SK-N-SH (cell line): ENCODE measurements around the gene VWA5B1. TPM values are rescaled to one million over a fixed set of nuclear protein-coding genes. Genes with fewer than 3 reads are reported as not detected.

Experiments used
- CTCF ChIA-PET: fragments of 300-600, 350-600 bp; formaldehyde crosslinking; extraction: SDS; loops from one replicate; lab custom pipeline; 2021; lab: Yijun Ruan, JAX
- POLR2A ChIA-PET: fragments of 350-600 bp; sonication (Branson Sonifier 250); formaldehyde crosslinking; extraction: SDS; loops from one replicate; lab custom pipeline; 2020; ENCODE audit warnings: antibody characterized with exemption, inconsistent platforms; lab: Yijun Ruan, JAX
- DNase-seq: peaks from one replicate; pipeline ENCODE4 v3.0.0; 2012
- H2AFZ ChIP-seq: fragments of 200-600 bp; sonication (generic); 2 replicates; pipeline ENCODE4 v1.8.1; 2016; ENCODE audit warnings: antibody characterized with exemption, mild to moderate bottlenecking, low read depth
- H3F3A ChIP-seq: fragments of 200-600 bp; sonication (generic); replicated peaks from 2 replicates; pipeline ENCODE3; 2016; ENCODE audit warnings: antibody characterized with exemption, mild to moderate bottlenecking; ENCODE audit not compliant: insufficient read depth
- H3K27ac ChIP-seq, 2 experiments: fragments of 200-500 bp in 1 of 2; fragments of 200-600 bp in 1 of 2; sonication (Bioruptor generic) in 1 of 2; sonication (generic), shearing (Covaris generic) in 1 of 2; 2 replicates each; pipeline versions ENCODE4 v1.5.1 to v1.6.1; 2014 to 2016; ENCODE audit warnings: low read depth in 2 of 2, inconsistent platforms in 1 of 2, low read length in 1 of 2, mild to moderate bottlenecking in 1 of 2, mixed read lengths in 1 of 2
- H3K27me3 ChIP-seq: fragments of 200-600 bp; sonication (generic), shearing (Covaris generic); 2 replicates; pipeline ENCODE4 v1.6.1; 2016; ENCODE audit warnings: mixed run types; ENCODE audit not compliant: insufficient read depth
- H3K36me3 ChIP-seq, 2 experiments: fragments of 200-500 bp in 1 of 2; fragments of 200-600 bp in 1 of 2; sonication (Bioruptor generic) in 1 of 2; sonication (generic) in 1 of 2; replicated peaks in 1 of 2; 2 replicates each; pipeline versions ENCODE3 to v1.5.1; 2014 to 2016; ENCODE audit warnings: low read length in 1 of 2, mild to moderate bottlenecking in 1 of 2; ENCODE audit not compliant: insufficient read depth in 2 of 2, control insufficient read depth in 1 of 2
- H3K4me1 ChIP-seq, 2 experiments: fragments of 200-500 bp in 1 of 2; fragments of 200-600 bp in 1 of 2; sonication (Bioruptor generic) in 1 of 2; sonication (generic), shearing (Covaris generic) in 1 of 2; 2 replicates each; pipeline versions ENCODE4 v1.5.1 to v1.6.1; 2014 to 2016; ENCODE audit warnings: low read depth in 1 of 2, low read length in 1 of 2, mixed run types in 1 of 2; ENCODE audit not compliant: insufficient read depth in 2 of 2, control insufficient read depth in 1 of 2
- H3K4me2 ChIP-seq: fragments of 200-600 bp; sonication (generic), shearing (Covaris generic); 2 replicates; pipeline ENCODE4 v1.6.1; 2017; ENCODE audit warnings: mixed run types
- H3K4me3 ChIP-seq, 2 experiments: fragments of 200-500 bp in 1 of 2; fragments of 200-600 bp in 1 of 2; sonication (Bioruptor generic) in 1 of 2; sonication (generic), shearing (Covaris generic) in 1 of 2; 2 replicates each; pipeline versions ENCODE4 v1.5.1 to v1.8.1; 2014 to 2016; ENCODE audit warnings: low read depth in 2 of 2, inconsistent platforms in 1 of 2, low read length in 1 of 2, mild to moderate bottlenecking in 1 of 2, mixed read lengths in 1 of 2, moderate library complexity in 1 of 2
- H3K79me2 ChIP-seq: fragments of 200-600 bp; sonication (generic); 2 replicates; pipeline ENCODE4 v1.8.1; 2017; ENCODE audit warnings: mild to moderate bottlenecking; ENCODE audit not compliant: insufficient read depth
- H3K9ac ChIP-seq: fragments of 200-600 bp; sonication (generic); 2 replicates; pipeline ENCODE4 v1.6.1; 2017; ENCODE audit warnings: mixed run types
- H3K9me2 ChIP-seq: fragments of 200-600 bp; sonication (generic); 2 replicates; pipeline ENCODE4 v1.6.1; 2017; ENCODE audit warnings: mixed run types
- H3K9me3 ChIP-seq: fragments of 200-600 bp; sonication (generic); 2 replicates; pipeline ENCODE4 v1.6.1; 2017; ENCODE audit warnings: mixed run types, mild to moderate bottlenecking, moderate library complexity
- H4K20me1 ChIP-seq: fragments of 200-600 bp; sonication (generic); 2 replicates; pipeline ENCODE4 v1.6.1; 2017; ENCODE audit warnings: mild to moderate bottlenecking, mixed run types; ENCODE audit not compliant: insufficient read depth
- CTCF ChIP-seq: fragments of 200-600 bp; sonication (generic); IDR thresholded peaks from 2 replicates; pipeline ENCODE4 v1.6.1; 2017; ENCODE audit warnings: antibody characterized with exemption, mild to moderate bottlenecking, moderate library complexity
- FOXM1 ChIP-seq: IDR thresholded peaks from 2 replicates; pipeline ENCODE4 v1.4.0; 2012; ENCODE audit warnings: low read depth, mild to moderate bottlenecking
- MAX ChIP-seq: IDR thresholded peaks from 2 replicates; pipeline ENCODE4 v1.4.0; 2012; ENCODE audit warnings: low read depth
- MXI1 ChIP-seq: IDR thresholded peaks from 2 replicates; pipeline ENCODE4 v1.6.1; 2012; ENCODE audit warnings: mild to moderate bottlenecking, low read depth, low read length, improper control_type of control experiment
- RAD21 ChIP-seq: IDR thresholded peaks from 2 replicates; pipeline ENCODE4 v1.6.1; 2012; ENCODE audit warnings: mild to moderate bottlenecking, low read length
- REST ChIP-seq: IDR thresholded peaks from 2 replicates; pipeline ENCODE4 v1.6.1; 2012; ENCODE audit warnings: mild to moderate bottlenecking, low read depth, low read length, moderate library complexity
- TAF1 ChIP-seq: IDR thresholded peaks from 2 replicates; pipeline ENCODE4 v1.6.1; 2012; ENCODE audit warnings: low read depth, mild to moderate bottlenecking, low read length, moderate library complexity, borderline replicate concordance
- ZBTB33 ChIP-seq: IDR thresholded peaks from 2 replicates; pipeline ENCODE4 v1.4.0; 2012; ENCODE audit warnings: low read depth, borderline replicate concordance
- WGBS: methylation state at CpG from one replicate; pipeline ENCODE4 v1.1.6; 2017; ENCODE audit warnings: low lambda C conversion rate; 5-methylcytosine and 5-hydroxymethylcytosine counted together
- polyA plus RNA-seq, 3 experiments: library from polyadenylated mRNA; depleted of rRNA; stranded (reverse); fragments of >200 nt; gene quantifications; 2 replicates each; pipeline ENCODE4 v1.2.3, GENCODE V29; 2012

The VWA5B1 gene
- polyA plus RNA-seq, 1 of the 3 experiments (the other 2 are of a cell fraction): not detected

- H3F3A ChIP-seq: no peaks in the 10 kb centered on the region
- H3K9me2 ChIP-seq: no peaks in the 10 kb centered on the region
- peak overlapping the region in 1 of 2 experiments; percentile 88; a peak in 2 of 4 replicates for H3K27ac ChIP-seq
- H3K4me2 ChIP-seq: no peak overlapping the region
- H3K4me3 ChIP-seq: no peak overlapping the region
- ChIA-PET POLR2A (no interaction called here), CTCF (interaction anchor here (0.8 to 3.5 kb wide), 10 partner anchors 10 to 112 kb away, joined by 3 to 12 read pairs (median 3); no protein-coding TSS in a partner anchor)
- no peaks in the 10 kb centered on the region for H3K9me3 ChIP-seq
- H3K36me3 ChIP-seq: no peaks in the 10 kb centered on the region
- H3K27me3 ChIP-seq: peaks cover 5% of the 10 kb centered on the region; the same call in 1 of the 2 replicates
- peaks cover 0 to 37% of the 10 kb centered on the region in 2 experiments; a peak in 2 of 4 replicates for H3K4me1 ChIP-seq
- no peak overlapping the region for H3K9ac ChIP-seq
- DNase-seq: no peak
- H4K20me1 ChIP-seq: no peaks in the 10 kb centered on the region
- H2AFZ ChIP-seq: no peak overlapping the region
- 57% methylated on average over 8 of the region's 8 CpGs for WGBS
- peak; percentile 73; the same call in 1 of the 2 replicates for TF ChIP-seq REST
- no peak for TF ChIP-seq ZBTB33
- no peaks in the 10 kb centered on the region for H3K79me2 ChIP-seq
These were observed 34.2 kb downstream of the VWA5B1 start for GRCh38 chr1:20324704-20325406.

GRCh38 chr1:20325407-20325843, 34.8 kb downstream of the VWA5B1 start:
- DNase-seq: no peak
- Histone ChIP-seq H3K79me2 (no peaks in the 10 kb centered on the region), H3F3A (no peaks in the 10 kb centered on the region), H3K4me1 (peaks cover 0 to 32% of the 10 kb centered on the region in 2 experiments; a peak in 2 of 4 replicates), H3K36me3 (no peaks in the 10 kb centered on the region), H3K27ac (peak overlapping the region in 1 of 2 experiments; percentile 88; a peak in 2 of 4 replicates), H3K4me3 (no peak overlapping the region), H3K4me2 (no peak overlapping the region), H3K27me3 (peaks cover 3% of the 10 kb centered on the region; the same call in 1 of the 2 replicates), H3K9ac (no peak overlapping the region), H4K20me1 (no peaks in the 10 kb centered on the region), H3K9me2 (no peaks in the 10 kb centered on the region), H2AFZ (no peak overlapping the region), H3K9me3 (no peaks in the 10 kb centered on the region)
- ChIA-PET CTCF (interaction anchor here (0.8 to 1.5 kb wide), 7 partner anchors 11 to 158 kb away, joined by 3 to 5 read pairs (median 3); no protein-coding TSS in a partner anchor), POLR2A (no interaction called here)
- WGBS: 26% methylated on average over 3 of the region's 3 CpGs
- no peak for TF ChIP-seq CTCF
- TF ChIP-seq MXI1: no peak
- no peak for TF ChIP-seq FOXM1
- no peak for TF ChIP-seq MAX
- TF ChIP-seq REST: no peak
- no peak for TF ChIP-seq RAD21
- no peak for TF ChIP-seq TAF1
